ENCODE results near the gene SYTL3. TPM values are rescaled to one million over a fixed set of nuclear protein-coding genes. Genes with fewer than 3 reads are reported as not detected.
A peak's percentile ranks its signal among the peaks of the same experiment; 100 is the strongest.
"Not testable (repeated sequence)": the region's sequence is repeated elsewhere in the genome, so short reads cannot be mapped to it uniquely, and the experiment has no call there.

Gene SYTL3
- total RNA-seq, 1 donor from 2014 or later = 0.77 TPM

GRCh38 chr6:158791274-158791855 is 141.5 kb downstream of the SYTL3 start:
- Mint-ChIP-seq H3K4me3 (ENCODE audit: unreplicated experiment) (no peak overlapping the region), H3K27me3 (ENCODE audit: unreplicated experiment) (no peaks in the 10 kb centered on the region), H3K27ac (ENCODE audit: unreplicated experiment) (peak overlapping the region; percentile 68), H3K9me3 (ENCODE audit: unreplicated experiment) (no peaks in the 10 kb centered on the region), H3K36me3 (ENCODE audit: low read depth, unreplicated experiment) (peaks cover 16% of the 10 kb centered on the region), H3K4me1 (ENCODE audit: unreplicated experiment) (peaks cover 17% of the 10 kb centered on the region)
- TF ChIP-seq CTCF (IDR thresholded peaks at IDR 0.05; ENCODE audit: unreplicated experiment) = no peak
- DNase-seq (ENCODE audit: low spot score) = no peak

- H3K4me3 Mint-ChIP-seq (ENCODE audit: unreplicated experiment); H3K27me3 Mint-ChIP-seq (ENCODE audit: unreplicated experiment); H3K9me3 Mint-ChIP-seq (ENCODE audit: unreplicated experiment); H3K36me3 Mint-ChIP-seq (ENCODE audit: low read depth, unreplicated experiment); DNase-seq (ENCODE audit: low spot score): not testable (repeated sequence)
- peak overlapping the region; percentile 48 for H3K27ac Mint-ChIP-seq (ENCODE audit: unreplicated experiment)
- peaks cover 23% of the 10 kb centered on the region for H3K4me1 Mint-ChIP-seq (ENCODE audit: unreplicated experiment)
These were observed 142.7 kb downstream of the SYTL3 start for GRCh38 chr6:158792505-158792904.

GRCh38 chr6:158793432-158793831 is 143.6 kb downstream of the SYTL3 start:
- H3K27ac Mint-ChIP-seq (ENCODE audit: unreplicated experiment) = no peak overlapping the region
- H3K4me1 Mint-ChIP-seq (ENCODE audit: unreplicated experiment) = peaks cover 23% of the 10 kb centered on the region
- no peaks in the 10 kb centered on the region for H3K27me3 Mint-ChIP-seq (ENCODE audit: unreplicated experiment)
- peaks cover 5% of the 10 kb centered on the region for H3K36me3 Mint-ChIP-seq (ENCODE audit: low read depth, unreplicated experiment)
- TF ChIP-seq CTCF (IDR thresholded peaks at IDR 0.05; ENCODE audit: unreplicated experiment) = peak; percentile 32
- H3K4me3 Mint-ChIP-seq (ENCODE audit: unreplicated experiment) = no peak overlapping the region
- DNase-seq (ENCODE audit: low spot score) = no peak
- H3K9me3 Mint-ChIP-seq (ENCODE audit: unreplicated experiment) = no peaks in the 10 kb centered on the region

- TF ChIP-seq CTCF (IDR thresholded peaks at IDR 0.05; ENCODE audit: unreplicated experiment) = no peak
- Mint-ChIP-seq H3K4me3 (ENCODE audit: unreplicated experiment) (no peak overlapping the region), H3K9me3 (ENCODE audit: unreplicated experiment) (no peaks in the 10 kb centered on the region), H3K36me3 (ENCODE audit: low read depth, unreplicated experiment) (no peaks in the 10 kb centered on the region), H3K27me3 (ENCODE audit: unreplicated experiment) (peaks cover 2% of the 10 kb centered on the region), H3K4me1 (ENCODE audit: unreplicated experiment) (peaks cover 29% of the 10 kb centered on the region), H3K27ac (ENCODE audit: unreplicated experiment) (no peak overlapping the region)
- no peak for DNase-seq (ENCODE audit: low spot score)
These were observed 145.7 kb downstream of the SYTL3 start for GRCh38 chr6:158795516-158795915.

GRCh38 chr6:158796353-158796752 is 146.5 kb downstream of the SYTL3 start:
- H3K4me3 Mint-ChIP-seq (ENCODE audit: unreplicated experiment) = no peak overlapping the region
- peak overlapping the region; percentile 26 for H3K27ac Mint-ChIP-seq (ENCODE audit: unreplicated experiment)
- no peak for TF ChIP-seq CTCF (IDR thresholded peaks at IDR 0.05; ENCODE audit: unreplicated experiment)
- peaks cover 30% of the 10 kb centered on the region for H3K4me1 Mint-ChIP-seq (ENCODE audit: unreplicated experiment)
- no peaks in the 10 kb centered on the region for H3K36me3 Mint-ChIP-seq (ENCODE audit: low read depth, unreplicated experiment)
- no peaks in the 10 kb centered on the region for H3K9me3 Mint-ChIP-seq (ENCODE audit: unreplicated experiment)
- DNase-seq (ENCODE audit: low spot score) = no peak
- H3K27me3 Mint-ChIP-seq (ENCODE audit: unreplicated experiment) = peaks cover 2% of the 10 kb centered on the region

All from endothelial cell (in vitro differentiated cells).